COLO668 (cell line): Measurements from ENCODE around the gene FBXL20.
A peak's percentile ranks its signal among the peaks of the same experiment; 100 is the strongest.
"Not testable (repeated sequence)": the region's sequence is repeated elsewhere in the genome, so short reads cannot be mapped to it uniquely, and the experiment has no call there.

ENCODE experiments used
- DNase-seq: peaks from one replicate; lab custom pipeline; 2025; ENCODE audit not compliant: unreplicated experiment; lab: John Stamatoyannopoulos, UW

FBXL20 gene, protein sequence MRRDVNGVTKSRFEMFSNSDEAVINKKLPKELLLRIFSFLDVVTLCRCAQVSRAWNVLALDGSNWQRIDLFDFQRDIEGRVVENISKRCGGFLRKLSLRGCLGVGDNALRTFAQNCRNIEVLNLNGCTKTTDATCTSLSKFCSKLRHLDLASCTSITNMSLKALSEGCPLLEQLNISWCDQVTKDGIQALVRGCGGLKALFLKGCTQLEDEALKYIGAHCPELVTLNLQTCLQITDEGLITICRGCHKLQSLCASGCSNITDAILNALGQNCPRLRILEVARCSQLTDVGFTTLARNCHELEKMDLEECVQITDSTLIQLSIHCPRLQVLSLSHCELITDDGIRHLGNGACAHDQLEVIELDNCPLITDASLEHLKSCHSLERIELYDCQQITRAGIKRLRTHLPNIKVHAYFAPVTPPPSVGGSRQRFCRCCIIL

DNA sequence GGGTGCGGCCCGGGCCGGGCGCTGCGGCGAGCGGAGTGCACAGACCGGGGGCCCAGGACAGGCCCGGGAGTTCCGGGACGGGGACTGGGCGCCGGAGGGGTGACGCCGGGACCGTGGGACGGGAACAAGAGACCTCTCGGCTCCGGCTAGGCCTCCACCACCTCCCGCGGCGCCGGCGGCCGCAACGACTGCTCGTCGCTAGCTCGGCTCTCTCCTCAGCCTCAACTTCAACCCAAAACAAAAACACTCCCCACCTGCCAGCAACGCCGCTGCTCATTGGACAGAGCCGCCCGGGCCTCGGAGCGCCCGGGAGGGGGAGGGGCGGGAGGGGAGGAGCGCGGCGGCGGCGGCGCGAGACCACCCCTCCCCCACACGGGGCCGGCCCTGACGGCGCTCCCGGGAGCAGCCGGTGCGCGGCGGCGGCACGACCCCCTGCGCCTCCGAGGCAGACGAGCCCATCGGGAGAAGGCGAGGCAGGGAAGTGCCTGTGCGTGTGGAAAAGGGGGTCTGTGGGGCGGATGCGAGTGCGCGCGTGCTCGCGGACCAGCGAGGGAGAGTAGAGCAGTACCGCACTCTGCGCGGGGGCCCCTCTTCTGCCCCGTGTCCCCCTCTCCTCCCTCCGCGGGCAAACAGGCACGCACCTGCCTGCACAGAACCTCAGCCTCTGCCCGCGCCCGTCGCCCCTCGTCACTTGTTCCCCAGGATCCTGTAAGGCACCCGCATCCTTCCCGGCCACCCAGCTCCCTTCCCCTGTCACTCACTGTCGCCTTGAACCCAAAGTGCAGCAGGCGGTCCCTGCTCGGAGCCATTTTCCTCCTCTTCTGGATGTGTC, at the start of gene FBXL20:
TSS of gene FBXL20 (minus strand) at position 215 of the 832 bp plus-strand sequence. CDS start 224 bp downstream, outside the sequence.
- peak; percentile 85 for DNase-seq

DNA sequence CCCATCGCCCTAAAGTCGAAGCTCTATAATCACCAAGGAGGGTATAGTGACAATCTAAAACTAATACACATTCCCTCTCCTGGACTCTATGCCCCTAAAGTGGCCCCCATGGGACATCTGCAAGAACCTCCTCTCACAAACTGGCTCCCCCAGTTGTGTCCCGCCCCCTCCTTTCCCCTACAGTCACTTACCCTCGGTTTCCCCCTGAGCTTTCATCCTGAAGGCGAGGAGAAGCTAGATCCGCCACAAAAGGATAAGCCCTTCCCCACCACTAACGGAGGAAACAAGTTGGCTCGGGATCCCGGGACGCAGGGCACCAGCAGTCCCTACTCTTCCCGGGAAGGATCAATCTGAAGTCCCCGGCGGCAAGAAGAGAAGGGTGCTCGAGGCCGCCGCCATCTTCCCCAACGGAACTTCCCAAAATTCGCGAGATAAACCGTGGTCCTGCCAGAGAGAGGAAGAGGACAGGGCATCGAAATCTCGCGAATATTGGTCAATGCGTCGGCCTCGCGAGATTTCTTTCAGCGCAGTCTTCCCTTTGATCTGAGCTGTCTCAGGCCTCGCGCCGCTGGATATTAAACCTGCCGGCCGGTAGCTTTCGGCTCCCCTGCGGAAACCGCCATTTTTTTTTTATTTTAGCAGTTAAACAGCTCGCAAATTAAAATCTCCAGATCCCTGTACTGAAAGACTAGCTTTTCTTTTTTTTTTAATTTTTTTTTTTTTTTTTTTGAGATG, 49.6 kb upstream of the FBXL20 start, which contains the start of gene MED1:
TSS of gene MED1 (minus strand) at position 417 of the 735 bp plus-strand sequence. CDS start at position 216, 201 bp downstream.
- peak; percentile 93 for DNase-seq

DNA sequence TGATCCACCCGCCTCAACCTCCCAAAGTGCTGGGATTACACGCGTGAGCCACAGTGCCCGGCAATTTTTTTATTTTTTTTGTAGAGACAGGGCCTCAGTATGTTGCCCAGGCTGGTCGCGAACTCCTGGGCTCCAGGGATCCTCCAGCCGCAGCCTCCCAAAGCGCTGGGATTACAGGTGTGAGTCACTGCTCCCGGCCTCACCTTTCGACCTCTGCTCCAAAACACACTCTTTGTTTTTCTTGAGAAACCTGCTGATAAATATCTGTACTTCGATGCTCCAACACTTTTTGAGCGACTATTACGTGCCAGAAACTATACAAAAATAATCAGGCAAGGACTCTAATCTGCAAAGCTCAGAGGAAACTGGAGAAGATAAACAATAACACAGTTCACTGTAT, 48.6 kb upstream of the FBXL20 start:
- no peak for DNase-seq

DNA sequence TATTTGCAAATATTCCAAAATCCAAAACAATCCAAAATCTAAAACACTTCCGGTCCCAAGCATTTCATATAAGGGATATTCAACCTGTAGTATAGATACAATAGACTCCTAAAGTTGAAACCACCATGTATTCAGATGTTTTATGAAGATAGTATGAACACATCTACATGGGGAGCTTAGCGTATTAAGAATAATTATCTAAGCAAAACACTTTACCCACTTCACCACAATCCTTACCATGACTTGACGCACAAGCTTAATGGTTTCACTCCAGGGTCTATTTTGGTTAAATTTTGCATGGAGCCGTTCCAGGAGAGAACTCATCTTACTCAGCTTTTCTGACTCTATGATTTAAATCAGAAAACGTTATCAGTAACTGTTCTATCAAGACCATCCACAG, 46.1 kb upstream of the FBXL20 start:
- no peak for DNase-seq

DNA sequence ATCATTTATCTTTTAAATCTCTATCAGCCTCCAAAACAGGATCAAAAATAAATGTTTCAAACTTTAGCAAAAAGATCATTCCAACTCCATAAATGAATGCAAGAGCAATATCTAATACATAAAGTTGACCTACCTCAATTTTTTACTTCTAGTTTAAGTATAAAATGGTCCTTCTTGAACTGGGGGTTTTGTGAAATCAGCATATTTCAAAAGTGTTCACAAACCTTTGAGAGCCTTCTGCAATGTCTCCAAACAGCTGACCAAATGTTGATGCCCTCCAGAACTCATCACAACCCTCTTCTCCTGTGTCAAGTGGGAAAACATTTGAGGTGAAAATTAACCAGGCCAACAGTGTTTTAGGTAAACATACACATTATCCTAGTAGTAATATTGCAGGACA, 41.9 kb upstream of the FBXL20 start:
- no peak for DNase-seq

DNA sequence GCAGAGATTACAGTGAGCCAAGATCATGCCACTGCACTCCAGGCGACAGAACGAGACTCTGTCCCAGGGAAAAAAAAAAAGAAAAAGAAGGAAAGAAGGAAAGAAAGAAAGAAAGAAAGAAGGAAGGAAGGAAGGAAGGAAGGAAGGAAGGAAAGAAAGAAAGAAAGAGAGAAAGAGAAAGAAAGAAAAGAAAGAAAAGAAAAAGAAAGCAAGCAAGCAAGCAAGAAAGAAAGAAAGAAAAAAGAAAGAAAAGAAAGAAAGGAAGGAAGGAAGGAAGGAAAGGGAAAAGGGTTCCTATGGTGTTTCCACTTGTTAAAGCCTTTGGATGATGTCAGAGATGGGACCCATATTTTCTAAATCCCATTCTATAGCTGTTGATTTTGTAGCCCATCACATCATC, 38.4 kb upstream of the FBXL20 start:
- not testable (repeated sequence) for DNase-seq

DNA sequence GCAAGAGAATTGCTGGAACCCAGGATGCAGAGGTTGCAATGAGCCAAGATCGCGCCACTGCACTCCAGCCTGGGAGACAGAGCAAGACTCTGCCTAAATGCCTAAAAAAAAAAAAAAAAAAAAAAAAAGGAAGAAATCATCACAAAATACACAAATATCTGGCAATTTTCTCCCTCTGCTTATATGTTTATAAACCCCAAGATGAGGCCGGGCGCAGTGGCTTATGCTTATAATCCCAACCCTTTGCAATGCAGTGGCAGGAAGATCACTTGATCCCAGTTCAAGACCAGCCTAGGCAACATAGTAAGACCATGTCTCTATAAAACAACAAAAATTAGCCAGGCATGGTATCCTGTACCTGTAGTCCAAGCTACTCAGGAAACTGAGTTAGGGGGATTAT, 28.2 kb upstream of the FBXL20 start:
- DNase-seq = no peak

DNA sequence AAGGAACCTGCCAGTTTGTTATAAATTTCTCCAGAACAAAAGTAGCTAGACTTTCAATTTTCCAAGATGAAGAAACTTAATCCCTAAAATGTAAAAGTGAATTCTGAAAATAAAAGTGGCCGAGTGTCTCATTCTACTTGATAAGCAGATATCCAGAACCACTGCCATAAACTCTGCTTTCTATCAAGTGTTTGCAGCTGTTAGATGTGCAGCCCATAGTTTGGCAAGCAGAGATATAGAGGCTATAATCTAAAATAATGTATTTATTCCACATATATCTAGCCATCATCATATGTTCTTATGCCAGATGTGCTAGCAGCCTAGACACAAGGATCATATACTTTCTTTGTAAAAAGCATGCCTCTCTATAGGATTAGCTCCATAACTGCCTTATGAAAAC, 14.7 kb upstream of the FBXL20 start:
- no peak for DNase-seq

DNA sequence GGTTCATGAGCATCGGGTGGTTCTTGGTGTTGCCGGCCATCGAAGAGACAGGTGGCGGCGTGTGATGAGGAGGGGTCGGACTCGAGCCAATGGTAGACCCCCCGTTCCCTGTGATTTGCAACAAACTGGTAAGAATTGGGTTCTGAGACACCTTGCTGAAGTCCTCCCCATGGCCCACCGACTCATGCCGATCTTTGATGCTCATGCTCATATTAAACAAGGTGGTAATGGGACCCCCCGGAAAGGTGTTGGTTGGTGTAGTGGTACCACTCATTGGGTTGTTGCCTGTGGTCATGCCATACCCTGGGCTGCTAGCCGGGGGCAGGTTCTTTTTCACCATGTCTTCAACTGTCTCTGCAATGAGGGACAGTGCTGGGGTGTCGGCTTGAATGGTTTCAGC, 8.9 kb upstream of the FBXL20 start:
- DNase-seq = no peak

DNA sequence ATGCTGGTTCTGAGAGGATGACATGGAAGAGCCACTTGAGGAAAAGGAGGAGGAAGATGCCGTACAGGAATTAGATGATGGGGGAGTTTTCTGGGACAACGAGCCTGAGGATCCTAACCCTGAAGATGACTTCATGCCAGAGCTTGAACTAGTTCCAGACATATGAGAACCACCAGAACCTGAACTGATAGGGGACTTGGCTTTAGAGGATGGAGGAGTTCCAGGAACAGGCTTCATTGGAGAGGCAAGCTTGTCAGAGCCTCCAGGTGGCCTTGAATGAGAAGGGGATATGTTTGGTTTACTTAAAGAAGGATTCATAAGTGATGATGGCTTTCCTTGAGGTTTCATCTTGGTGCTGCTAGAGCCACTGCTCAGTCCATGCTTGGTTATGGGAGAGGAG, 6.9 kb upstream of the FBXL20 start:
- DNase-seq = no peak

DNA sequence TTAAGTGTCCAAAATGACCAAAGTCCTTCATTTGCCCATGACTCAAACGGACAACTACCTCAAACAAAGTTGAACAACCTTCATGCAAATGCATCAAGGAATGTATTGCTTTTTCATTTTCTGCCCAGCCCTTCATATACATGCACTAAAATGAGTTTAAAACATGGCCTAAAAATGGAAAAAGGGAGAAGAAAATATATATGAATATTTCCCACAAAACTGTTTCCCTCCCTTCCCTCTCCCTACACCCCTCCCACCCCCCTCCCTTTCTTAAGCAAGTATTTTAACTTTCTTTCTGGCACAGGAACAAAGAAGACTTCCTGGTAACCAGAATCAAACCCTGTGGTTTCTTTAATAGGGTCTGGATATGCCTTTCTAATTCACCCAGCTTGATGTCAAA, 5.5 kb upstream of the FBXL20 start:
- DNase-seq = no peak

DNA sequence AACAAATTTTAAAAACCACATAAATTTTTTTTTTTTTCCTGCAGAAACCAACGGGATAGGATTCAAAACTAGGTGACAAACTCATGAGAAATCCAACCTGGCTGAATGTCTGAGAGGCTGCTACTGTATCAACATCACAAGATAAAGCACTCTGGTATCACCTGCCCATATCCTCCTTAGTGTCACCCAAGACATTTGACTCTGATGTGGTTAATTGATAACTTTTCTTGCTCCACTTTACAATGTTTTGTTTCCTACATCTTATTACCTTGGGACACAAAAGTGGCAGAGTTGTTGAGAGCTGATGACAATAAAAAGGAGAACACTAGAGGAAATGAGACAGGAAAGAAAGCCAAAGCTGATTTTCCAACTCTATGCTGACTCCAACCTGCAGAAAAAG, 4.0 kb upstream of the FBXL20 start:
- DNase-seq = no peak

DNA sequence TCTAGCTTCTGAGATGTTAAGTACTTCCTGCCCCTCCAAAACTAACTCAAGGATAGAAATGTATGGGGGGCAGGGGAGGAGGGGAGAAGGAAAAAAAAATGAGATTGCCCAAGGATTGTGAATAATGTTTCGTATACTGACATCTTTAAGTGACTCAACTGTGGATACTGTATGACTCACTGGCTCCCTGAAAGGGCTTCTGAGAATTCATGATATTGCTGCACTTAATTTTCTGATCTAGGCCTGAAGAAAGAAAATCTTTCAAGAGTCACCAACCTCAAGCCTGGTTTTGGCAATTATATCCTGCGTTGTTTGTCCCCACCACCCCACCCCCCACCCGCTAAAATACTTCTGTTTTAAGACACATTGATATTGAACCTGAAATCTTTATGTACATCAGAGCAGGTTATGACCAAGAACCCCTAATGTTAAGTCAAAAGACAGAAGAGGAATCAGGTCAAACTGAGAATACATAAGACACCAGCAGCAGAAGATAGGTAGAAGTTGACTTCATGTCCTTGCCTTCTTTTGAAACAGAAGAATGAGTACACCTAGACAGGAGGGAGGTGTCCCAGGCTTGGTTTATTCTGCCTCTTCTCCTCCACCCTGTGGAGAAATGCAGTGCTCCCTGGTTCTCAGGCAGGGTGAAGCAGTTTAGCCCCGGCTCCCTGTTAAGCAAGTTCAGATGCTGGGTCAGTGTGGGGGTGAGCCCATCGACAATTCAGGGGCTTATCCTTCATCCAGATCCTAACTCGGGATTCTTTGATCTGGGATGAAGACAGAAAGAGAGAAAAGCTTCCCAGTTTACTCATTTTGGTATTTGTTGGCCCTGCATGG, 3.3 kb upstream of the FBXL20 start:
- no peak for DNase-seq

DNA sequence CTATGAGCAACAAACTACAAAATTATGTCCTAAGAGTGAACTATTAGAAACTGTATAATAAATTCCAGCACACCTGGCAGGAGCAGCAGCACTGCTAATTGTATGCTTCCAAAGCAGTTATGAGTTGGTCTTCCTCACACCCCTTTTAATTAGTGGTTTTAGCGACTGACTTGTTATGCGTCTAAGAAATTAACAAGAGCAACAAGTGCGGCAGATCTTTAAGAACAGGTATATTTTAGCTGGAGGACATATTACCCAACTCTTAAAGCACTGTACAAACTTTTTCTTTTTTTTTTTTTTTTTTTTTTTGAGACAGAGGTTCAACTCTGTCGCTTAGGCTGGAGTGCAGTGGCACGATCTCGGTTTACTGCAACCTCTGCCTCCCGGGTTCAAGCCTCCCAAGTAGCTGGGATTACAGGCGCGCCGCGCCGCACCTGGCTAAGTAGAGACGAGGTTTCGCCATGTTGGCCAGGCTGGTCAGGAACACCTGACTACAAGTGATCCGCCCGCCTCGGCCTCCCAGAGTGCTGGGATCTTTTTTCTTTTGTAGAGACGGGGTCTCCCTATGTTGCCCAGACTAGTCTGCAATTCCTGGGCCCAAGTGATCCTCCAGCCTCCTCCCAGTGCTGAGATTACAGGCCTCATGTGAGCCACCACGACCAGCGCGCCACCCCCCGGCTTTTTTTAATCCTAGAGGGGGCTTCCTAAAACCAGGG, 1.6 kb upstream of the FBXL20 start:
- no peak for DNase-seq

DNA sequence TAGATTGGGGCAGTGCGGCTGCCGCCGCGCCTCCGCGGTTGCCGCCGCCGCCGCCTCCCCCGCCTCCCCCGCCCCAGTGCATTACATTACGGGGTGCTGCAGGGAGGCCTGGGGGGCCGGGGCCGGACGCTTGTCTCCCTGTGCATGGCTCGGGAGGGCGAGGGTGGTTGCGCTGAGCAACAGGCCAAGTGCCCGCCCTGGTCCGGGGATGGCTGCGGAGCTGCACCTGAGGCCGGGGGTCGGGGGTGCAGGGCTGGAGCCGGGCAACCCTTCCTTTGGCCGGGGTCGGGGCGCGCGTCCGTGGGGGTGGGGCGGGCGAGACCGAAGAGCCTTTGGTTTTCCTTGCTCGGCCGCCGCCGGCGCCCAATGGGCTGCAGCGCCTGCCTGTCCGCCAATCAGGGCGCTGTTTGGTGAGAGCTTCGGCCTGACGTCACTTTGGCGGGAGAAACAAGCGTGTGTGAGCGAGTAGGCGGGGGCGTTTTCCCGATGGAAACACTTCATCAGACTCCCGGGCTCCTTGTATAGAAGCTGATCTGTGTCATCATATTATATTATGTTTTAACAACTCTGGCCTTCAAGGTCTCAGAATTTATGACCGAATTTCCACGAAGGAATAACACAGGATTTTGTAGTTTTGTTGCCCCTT, 941 bp upstream of the FBXL20 start:
- peak; percentile 93 for DNase-seq

DNA sequence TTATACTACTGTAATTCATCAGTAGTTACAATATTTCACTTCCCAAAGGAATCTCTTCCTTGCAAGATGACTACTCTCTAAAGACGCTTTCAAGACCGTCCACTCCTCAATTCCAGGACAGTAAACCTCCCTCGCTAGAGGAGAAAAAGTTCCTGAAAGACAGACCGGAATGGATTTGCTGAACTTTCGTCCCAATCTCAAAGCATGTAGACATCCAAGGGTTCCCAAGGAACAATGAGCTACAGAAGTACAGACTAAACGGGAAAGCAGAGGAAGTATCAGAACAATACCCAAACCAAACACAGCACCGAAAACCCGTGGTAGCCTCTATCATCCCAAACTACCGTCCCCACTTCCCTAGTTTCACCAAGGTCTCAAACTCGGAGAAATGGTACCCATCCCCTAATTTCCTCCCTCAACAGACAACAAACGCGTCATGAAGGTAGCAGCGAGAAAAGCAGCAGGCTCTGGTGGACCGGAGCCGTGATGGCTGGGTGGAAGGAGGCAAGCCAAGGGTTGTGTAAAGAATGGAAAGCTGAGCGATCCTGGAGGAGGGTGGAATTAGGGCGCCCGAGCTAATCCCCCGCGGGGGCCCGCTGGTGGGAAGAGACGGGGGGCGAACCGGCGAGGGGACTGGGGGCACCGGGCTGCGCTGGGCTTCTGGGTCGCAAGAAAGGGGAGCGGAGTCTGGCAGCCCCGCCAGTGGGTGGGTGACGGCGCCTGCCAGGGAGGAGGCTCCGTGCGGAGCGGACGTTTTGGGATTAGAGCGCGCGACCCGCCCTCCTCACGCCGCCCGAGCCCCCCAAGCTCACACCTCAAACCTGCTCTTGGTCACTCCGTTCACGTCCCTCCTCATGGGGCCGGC, 647 bp downstream of the FBXL20 start:
- peak; percentile 10 for DNase-seq

DNA sequence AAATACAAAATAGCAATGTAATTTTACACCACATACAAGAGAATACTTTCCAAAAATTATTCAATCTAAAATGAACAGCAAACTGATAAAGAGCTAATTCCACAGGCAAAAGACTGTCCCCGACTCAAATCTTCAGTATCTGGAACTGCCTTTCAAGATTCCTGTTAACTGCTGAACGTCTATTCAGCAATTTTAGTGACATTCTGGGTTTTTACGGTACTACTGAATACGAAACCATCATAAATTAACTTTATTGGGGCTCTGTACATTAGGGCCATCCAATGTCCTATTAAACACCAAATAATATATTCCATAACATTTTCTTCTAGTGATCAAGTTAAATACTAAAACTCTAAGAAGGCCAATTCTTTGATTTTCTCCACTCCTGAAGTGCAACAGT, 1.6 kb downstream of the FBXL20 start:
- DNase-seq = no peak

DNA sequence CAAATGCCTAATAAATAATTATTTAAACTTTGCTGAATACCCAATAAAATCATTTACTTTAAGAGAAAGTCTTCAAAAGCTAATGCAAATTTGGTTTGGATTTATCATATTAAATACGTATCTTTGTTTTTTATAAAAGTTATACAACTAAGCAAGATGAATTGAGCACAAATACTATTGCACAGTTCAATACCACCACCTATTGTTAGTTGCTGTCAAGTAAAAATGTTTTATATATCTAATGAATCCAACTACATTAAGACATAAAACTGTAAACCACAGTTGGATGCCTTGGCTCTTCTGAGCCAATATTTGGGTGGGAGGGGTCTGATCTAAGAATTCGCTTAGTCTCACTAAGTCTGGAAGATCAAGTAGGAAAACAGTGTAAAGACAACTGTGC, 7.7 kb downstream of the FBXL20 start:
- DNase-seq = no peak
